ENCODE data around the gene IMPACT.

IMPACT gene

GRCh38 chr18:24426073-24426397, 435 bp upstream of the IMPACT start:
- DNase-seq: peak in 1 of 2 donors; percentile 18

- DNase-seq: peak in 1 of 2 donors; percentile 15
Observed at GRCh38 chr18:24427484-24427883, 1.0 kb downstream of the IMPACT start.

- no peak for DNase-seq
Observed at GRCh38 chr18:24428709-24429108, 2.2 kb downstream of the IMPACT start.

- no peak for DNase-seq
Observed at GRCh38 chr18:24429188-24429587, 2.7 kb downstream of the IMPACT start.

- DNase-seq: peak in 1 of 2 donors; percentile 17
Observed at GRCh38 chr18:24432618-24433017, 6.1 kb downstream of the IMPACT start.

GRCh38 chr18:24436939-24437338, 10.5 kb downstream of the IMPACT start:
- no peak for DNase-seq

- peak in 1 of 2 donors; percentile 22 for DNase-seq
Observed at GRCh38 chr18:24443870-24444269, 17.4 kb downstream of the IMPACT start.

GRCh38 chr18:24446453-24446852, 20.0 kb downstream of the IMPACT start:
- no peak for DNase-seq

- no peak for DNase-seq
Observed at GRCh38 chr18:24446953-24447538, 20.6 kb downstream of the IMPACT start.

GRCh38 chr18:24447961-24448360, 21.5 kb downstream of the IMPACT start:
- DNase-seq: no peak

- DNase-seq: no peak
Observed at GRCh38 chr18:24456549-24456948, 30.1 kb downstream of the IMPACT start.

GRCh38 chr18:24459772-24460171, 33.3 kb downstream of the IMPACT start:
- DNase-seq: peak; percentile 12 to 46

GRCh38 chr18:24460388-24460787, 33.9 kb downstream of the IMPACT start, which contains the start of gene HRH4:
Gene HRH4 (plus strand): TSS chr18:24460637. CDS start chr18:24460729, 92 bp downstream.
- DNase-seq: peak; percentile 23 to 29

GRCh38 chr18:24461996-24462395, 35.5 kb downstream of the IMPACT start:
- DNase-seq: no peak

- peak in 1 of 2 donors; percentile 67 for DNase-seq
Observed at GRCh38 chr18:24462838-24463775, 36.6 kb downstream of the IMPACT start.

- peak; percentile 69 to 70 for DNase-seq
Observed at GRCh38 chr18:24465486-24465885, 39.0 kb downstream of the IMPACT start.

- no peak for DNase-seq
Observed at GRCh38 chr18:24466771-24467170, 40.3 kb downstream of the IMPACT start.

GRCh38 chr18:24470022-24470618, 43.6 kb downstream of the IMPACT start:
- DNase-seq: no peak

- no peak for DNase-seq
Observed at GRCh38 chr18:24470805-24471204, 44.3 kb downstream of the IMPACT start.

- DNase-seq: no peak
Observed at GRCh38 chr18:24472591-24472990, 46.1 kb downstream of the IMPACT start.

- DNase-seq: peak in 1 of 2 donors; percentile 19
Observed at GRCh38 chr18:24474406-24474805, 47.9 kb downstream of the IMPACT start.

- DNase-seq: no peak
Observed at GRCh38 chr18:24475926-24476589, 49.6 kb downstream of the IMPACT start.

- DNase-seq: no peak
Observed at GRCh38 chr18:24479371-24479770, 52.9 kb downstream of the IMPACT start.
